GM12878 (cell line): ENCODE data around the gene LCN9. TPM values are rescaled to one million over a fixed set of nuclear protein-coding genes. Genes with fewer than 3 reads are reported as not detected.

Experiments used
- ATAC-seq: fragments of 200-7000 bp; cut with Tn5 transposase; 3 replicates; pipeline ENCODE4 v1.9.1; 2020; ENCODE audit warnings: mild to moderate bottlenecking, moderate library complexity
- BruUV-seq: library from RNA; stranded (reverse); fragments of 400-500 nt; replicated peaks from 2 replicates; lab custom pipeline; 2021; lab: Mats Ljungman, UMichigan
- CTCF ChIA-PET: fragments of 300-600 bp; sonication (Branson Sonifier 250); formaldehyde crosslinking; extraction: SDS; loops from one replicate; lab custom pipeline; 2021; ENCODE audit warnings: inconsistent platforms; lab: Yijun Ruan, JAX
- POLR2A ChIA-PET: fragments of 350-600 bp; formaldehyde crosslinking; extraction: SDS; loops from one replicate; lab custom pipeline; 2021; ENCODE audit warnings: inconsistent platforms; lab: Charles Lee
- RAD21 ChIA-PET: fragments of 300-600 bp; sonication (Branson Sonifier 250); formaldehyde crosslinking; loops from one replicate; lab custom pipeline; 2023; ENCODE audit warnings: antibody characterized with exemption; ENCODE audit not compliant: unreplicated experiment; lab: Charles Lee
- SMC1A ChIA-PET: fragments of 300-600 bp; sonication (Branson Sonifier 250); formaldehyde crosslinking; loops from one replicate; lab custom pipeline; 2023; ENCODE audit not compliant: unreplicated experiment, uncharacterized antibody; lab: Charles Lee
- DNase-seq: peaks from one replicate; pipeline ENCODE4 v3.0.0-alpha.2; 2011; ENCODE audit warnings: low read depth, low spot score
- FAIRE-seq: peaks from 3 replicates; lab custom pipeline; 2011; peaks lifted over from hg19 to GRCh38; lab: Jason Lieb, UNC
- H2AFZ ChIP-seq: 2 replicates; pipeline ENCODE4 v1.6.0; 2011; ENCODE audit warnings: low read depth, low read length, control low read depth; ENCODE audit not compliant: control insufficient read depth
- H3K27ac ChIP-seq: 2 replicates; pipeline ENCODE4 v1.5.1; 2011; ENCODE audit warnings: control low read depth; ENCODE audit not compliant: control insufficient read depth, insufficient read depth
- H3K27me3 ChIP-seq, 2 experiments: replicated peaks in 1 of 2; 2 replicates each; pipeline versions ENCODE4 v1.6.0 to v1.6.1; 2011; ENCODE audit warnings: low read length in 1 of 2; ENCODE audit not compliant: control insufficient read depth in 2 of 2, insufficient read depth in 2 of 2
- H3K36me3 ChIP-seq, 2 experiments: 2 replicates each; pipeline ENCODE4 v1.5.1; 2011; ENCODE audit warnings: low read length in 1 of 2; ENCODE audit not compliant: control insufficient read depth in 2 of 2, insufficient read depth in 2 of 2
- H3K4me1 ChIP-seq: 2 replicates; pipeline ENCODE4 v1.6.1; 2011; ENCODE audit warnings: mild to moderate bottlenecking, low read length, moderate library complexity, mixed read lengths; ENCODE audit not compliant: control insufficient read depth, insufficient read depth
- H3K4me2 ChIP-seq: 2 replicates; pipeline ENCODE4 v1.6.0; 2011; ENCODE audit warnings: control low read depth; ENCODE audit not compliant: control insufficient read depth, insufficient read depth
- H3K4me3 ChIP-seq: fragments of 200-600 bp; sonication (generic); 2 replicates; pipeline ENCODE4 v1.5.1; 2016
- H3K79me2 ChIP-seq: 2 replicates; pipeline ENCODE4 v1.6.0; 2011; ENCODE audit warnings: low read length; ENCODE audit not compliant: control insufficient read depth, insufficient read depth
- H3K9ac ChIP-seq: 2 replicates; pipeline ENCODE4 v1.8.0; 2011; ENCODE audit warnings: low read length, control low read depth, mixed read lengths; ENCODE audit not compliant: control insufficient read depth, insufficient read depth
- H3K9me3 ChIP-seq: replicated peaks from 3 replicates; pipeline ENCODE4 v1.5.1; 2011; ENCODE audit warnings: mild to moderate bottlenecking, low read length; ENCODE audit not compliant: control insufficient read depth, insufficient read depth
- H4K20me1 ChIP-seq: 2 replicates; pipeline ENCODE4 v1.6.0; 2011; ENCODE audit not compliant: control insufficient read depth, insufficient read depth
- BHLHE40 ChIP-seq, 2 experiments: fragments of 450-650 bp in 1 of 2; IDR thresholded peaks; 2 replicates each; pipeline ENCODE4 v1.6.1; 2011 to 2017; ENCODE audit warnings: low read depth in 2 of 2, borderline replicate concordance in 1 of 2, improper control_type of control experiment in 1 of 2, low read length in 1 of 2, mild to moderate bottlenecking in 1 of 2
- CBX3 ChIP-seq: fragments of 200-600 bp; sonication (generic); IDR thresholded peaks from 2 replicates; pipeline ENCODE4 v1.6.1; 2016; ENCODE audit warnings: low read depth, borderline replicate concordance
- E2F4 ChIP-seq: IDR thresholded peaks from 2 replicates; pipeline ENCODE4 v1.6.1; 2012; ENCODE audit warnings: low read depth, low read length, improper control_type of control experiment
- ETV6 ChIP-seq, 2 experiments: fragments of 450-650 bp in 1 of 2; IDR thresholded peaks in 1 of 2; conservative IDR thresholded peaks in 1 of 2; 2 replicates each; pipeline ENCODE4 v1.6.1; 2014; ENCODE audit warnings: antibody characterized with exemption in 1 of 2, borderline replicate concordance in 1 of 2, low read depth in 1 of 2, mild to moderate bottlenecking in 1 of 2, moderate library complexity in 1 of 2
- EZH2 ChIP-seq: IDR thresholded peaks from 2 replicates; pipeline ENCODE4 v1.6.1; 2012; ENCODE audit warnings: low read depth, mild to moderate bottlenecking, control low read depth, inconsistent platforms, low read length, borderline replicate concordance; ENCODE audit not compliant: control insufficient read depth
- RAD21 ChIP-seq: IDR thresholded peaks from 2 replicates; pipeline ENCODE4 v1.6.1; 2011; ENCODE audit warnings: mild to moderate bottlenecking, low read depth, low read length, moderate library complexity; ENCODE audit not compliant: insufficient read depth
- RFX5 ChIP-seq: IDR thresholded peaks from 2 replicates; pipeline ENCODE4 v1.6.1; 2011; ENCODE audit warnings: low read depth, low read length, improper control_type of control experiment
- SREBF1 ChIP-seq: IDR thresholded peaks from 2 replicates; pipeline ENCODE4 v1.6.1; 2012; ENCODE audit warnings: mild to moderate bottlenecking, low read length
- WRNIP1 ChIP-seq: IDR thresholded peaks from 2 replicates; pipeline ENCODE4 v1.6.1; 2011; ENCODE audit warnings: low read depth, low read length, improper control_type of control experiment, borderline replicate concordance
- YBX1 ChIP-seq: fragments of 450-650 bp; IDR thresholded peaks from 2 replicates; pipeline ENCODE4 v1.6.1; 2016; ENCODE audit warnings: antibody characterized with exemption
- ZBTB4 ChIP-seq: fragments of 450-650 bp; formaldehyde crosslinking; IDR thresholded peaks from 2 replicates; pipeline ENCODE4 v1.4.0; 2022; ENCODE audit warnings: mild to moderate bottlenecking, moderate library complexity
- ZNF592 ChIP-seq: fragments of 450-650 bp; IDR thresholded peaks from 2 replicates; pipeline ENCODE4 v1.6.1; 2017; ENCODE audit warnings: mild to moderate bottlenecking, moderate library complexity
- ZSCAN29 ChIP-seq: fragments of 450-650 bp; IDR thresholded peaks from 2 replicates; pipeline ENCODE4 v1.6.1; 2017; ENCODE audit warnings: mild to moderate bottlenecking, moderate library complexity
- WGBS: methylation state at CpG from one replicate; pipeline ENCODE4 v1.1.6; 2016; ENCODE audit warnings: low lambda C conversion rate; ENCODE audit not compliant: insufficient replicate concordance, insufficient coverage; ENCODE audit errors: missing lambda C conversion rate; 5-methylcytosine and 5-hydroxymethylcytosine counted together
- in situ Hi-C: fragments of 300-500 bp; cut with MboI; formaldehyde crosslinking; loops from 9 replicates; pipeline ENCODE4 v1.14.3; 2018; ENCODE audit warnings: mixed read lengths
- intact Hi-C: fragments of 100-400 bp; cut with micrococcal nuclease; formaldehyde crosslinking; loops from one replicate; pipeline ENCODE4 v1.14.2; 2022; ENCODE audit not compliant: unreplicated experiment
- polyA plus RNA-seq, 11 experiments: library from polyadenylated mRNA; depleted of rRNA in 4 of 11; unstranded in 6 of 11; stranded (reverse) in 5 of 11; fragments of >200 nt; fragmentation: Nextera tagmentation in 4 of 11; fragmentation: Illumina TruSeq in 1 of 11; extraction: Ambion mirVana in 4 of 11; extraction: Trizol in 1 of 11; gene quantifications; 1 replicate in 1 of 11; 2 replicates in 10 of 11; pipeline versions ENCODE4 v1.2.1 to v1.2.3, GENCODE V29; 2011 to 2016; ENCODE audit warnings: inconsistent platforms in 2 of 11, missing spikeins in 2 of 11, low read depth in 1 of 11
- total RNA-seq, 4 experiments: library from RNA; depleted of rRNA in 3 of 4; stranded (reverse); fragments of >200 nt in 3 of 4; fragmentation: Illumina TruSeq in 1 of 4; extraction: Trizol in 1 of 4; gene quantifications; 2 replicates each; pipeline versions ENCODE4 v1.2.1 to v1.2.3, GENCODE V29; 2013 to 2021

The LCN9 gene
- total and polyA plus RNA-seq, 10 of the 15 experiments (the other 5 are each of a cell fraction or from before 2014, with no cell fraction given): not detected

- 29% methylated on average over 8 of the region's 8 CpGs for WGBS
These were observed 10.8 kb downstream of the LCN9 start for GRCh38 chr9:135673941-135674340.

More at GRCh38 chr9:135673941-135674340, 10.8 kb downstream of the LCN9 start:
- no peak overlapping the region for H3K4me2 ChIP-seq
- RAD21 ChIA-PET: no interaction called here
- no peaks in the 10 kb centered on the region for H3K79me2 ChIP-seq
- no peak overlapping the region for H3K4me3 ChIP-seq
- SMC1A ChIA-PET: no interaction called here
- H3K9me3 ChIP-seq: no peaks in the 10 kb centered on the region
- intact Hi-C loops (no loop called here), in situ Hi-C loops (no loop called here)
- DNase-seq (no peak), ATAC-seq (no peak), FAIRE-seq (no peak)
- H3K4me1 ChIP-seq: no peaks in the 10 kb centered on the region
- H2AFZ ChIP-seq: no peak overlapping the region
- POLR2A ChIA-PET: no interaction called here
- no peaks in the 10 kb centered on the region for H3K36me3 ChIP-seq
- H3K27me3 ChIP-seq: no peaks in the 10 kb centered on the region
- no TSS peak for BruUV-seq
- H3K9ac ChIP-seq: no peak overlapping the region
- CTCF ChIA-PET: no interaction called here
- no peak overlapping the region for H3K27ac ChIP-seq
- TF ChIP-seq WRNIP1: no peak
- TF ChIP-seq YBX1: no peak
- TF ChIP-seq CBX3: no peak
- no peak for TF ChIP-seq ZSCAN29
- no peak for TF ChIP-seq RAD21
- TF ChIP-seq ZNF592: no peak
- TF ChIP-seq E2F4: no peak
- no peak for TF ChIP-seq ETV6 (conservative IDR thresholded peaks at IDR 0.05 in 1 of 2, IDR thresholded peaks at IDR 0.05 in 1 of 2; ENCODE audit: borderline replicate concordance in 1 of 2, low read depth in 1 of 2)
- no peak for TF ChIP-seq EZH2
- no peak for TF ChIP-seq SREBF1
- TF ChIP-seq RFX5: no peak
- TF ChIP-seq BHLHE40 (IDR thresholded peaks at IDR 0.05; ENCODE audit: borderline replicate concordance in 1 of 2, low read depth in 2 of 2, low read length in 1 of 2): no peak
- no peak for TF ChIP-seq ZBTB4
- H4K20me1 ChIP-seq: no peaks in the 10 kb centered on the region
